NB4 (cell line): ENCODE data around the gene SDK2.

Experiments
- CTCF ChIP-seq: IDR thresholded peaks from one replicate; pipeline ENCODE4 v1.5.1; 2012; ENCODE audit warnings: low read depth, low read length
- MAX ChIP-seq: IDR thresholded peaks from 2 replicates; pipeline ENCODE4 v1.6.1; 2011; ENCODE audit warnings: low read depth, low read length
- MYC ChIP-seq: IDR thresholded peaks from 2 replicates; pipeline ENCODE4 v1.6.1; 2011; ENCODE audit warnings: low read depth, low read length
- POLR2A ChIP-seq: IDR thresholded peaks from 2 replicates; pipeline ENCODE4 v1.6.1; 2011; ENCODE audit warnings: mild to moderate bottlenecking; ENCODE audit not compliant: insufficient read length; ENCODE audit errors: extremely low read depth

GRCh38 chr17:73286863-73287296 lies 357.4 kb downstream of the SDK2 start:
- TF ChIP-seq CTCF, result no peak
- TF ChIP-seq POLR2A, result no peak
- no peak for TF ChIP-seq MYC
- no peak for TF ChIP-seq MAX
